ENCODE results near the gene ADTRP.
"Not testable (repeated sequence)": the region's sequence is repeated elsewhere in the genome, so short reads cannot be mapped to it uniquely, and the experiment has no call there.

Gene ADTRP

DNA sequence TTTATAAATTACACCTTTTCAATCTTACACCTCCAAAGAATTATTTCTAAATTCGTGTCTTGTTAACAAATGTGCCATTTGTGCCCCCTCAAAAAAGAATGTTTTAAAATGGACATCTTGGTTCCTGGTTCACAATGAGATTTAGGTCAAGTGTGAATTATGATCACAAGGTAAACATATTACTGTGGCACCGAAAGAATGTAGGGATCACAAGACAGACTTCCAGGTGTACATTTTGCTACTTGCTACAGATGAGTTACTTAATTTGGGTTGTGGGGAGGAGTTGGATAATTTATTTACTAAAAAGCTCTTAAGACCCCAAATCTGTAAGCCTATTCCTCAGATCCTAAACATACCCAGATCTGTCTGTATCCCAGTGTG, 25.0 kb upstream of the ADTRP start:
- DNase-seq (ENCODE audit: low read depth in 2 of 2), result no peak

DNA sequence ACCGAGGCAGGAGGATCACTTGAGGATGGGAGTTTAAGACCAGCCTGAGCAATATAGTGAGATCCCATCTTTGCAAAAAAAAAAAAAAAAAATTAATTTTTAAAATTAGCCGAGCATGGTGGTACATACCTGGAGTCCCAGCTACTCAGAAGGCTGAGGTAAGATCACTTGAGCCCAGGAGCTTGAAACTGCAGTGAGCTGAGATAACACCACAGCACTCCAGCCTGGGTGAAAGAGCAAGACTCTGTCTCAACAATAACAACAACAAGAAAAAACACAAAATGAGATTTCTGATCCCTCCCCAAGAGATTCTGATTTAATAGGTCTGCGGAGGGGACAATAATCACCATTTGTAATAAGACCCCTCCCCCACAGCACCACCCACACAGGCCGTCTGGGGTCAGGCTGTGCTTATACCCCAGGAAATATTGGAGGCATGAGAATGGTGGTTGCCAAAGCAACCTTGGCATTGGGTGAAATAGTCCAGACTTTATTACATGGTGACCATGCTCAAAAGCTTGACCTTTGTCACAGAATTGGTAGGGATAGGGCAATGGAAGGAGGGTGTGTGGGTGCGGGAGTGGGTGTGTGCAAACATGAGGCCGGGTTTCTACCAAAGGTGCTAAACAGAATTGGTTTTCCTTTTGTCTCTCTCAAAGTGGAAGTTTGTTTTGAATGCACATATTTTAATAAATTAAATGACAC, 24.4 kb upstream of the ADTRP start:
- no peak for DNase-seq (ENCODE audit: low read depth in 2 of 2)

DNA sequence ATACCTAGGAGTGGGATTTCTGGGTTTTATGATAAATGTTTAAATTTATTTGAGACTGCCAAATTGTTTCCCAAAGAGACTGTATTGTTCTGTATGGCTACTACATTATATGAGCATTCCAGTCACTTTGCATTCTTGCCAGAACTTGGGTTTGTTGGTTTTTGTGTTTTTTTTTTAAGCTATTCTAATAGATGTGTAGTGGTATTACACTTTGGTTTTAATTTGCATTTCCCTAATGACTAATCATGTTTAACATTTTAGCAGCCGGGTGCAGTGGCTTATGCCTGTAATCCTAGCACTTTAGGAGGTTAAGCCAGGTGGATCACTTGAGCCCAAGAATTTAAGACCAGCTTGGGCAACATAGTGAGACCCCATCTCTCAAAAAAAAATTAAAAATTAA, 21.9 kb upstream of the ADTRP start:
- not testable (repeated sequence) for DNase-seq (ENCODE audit: low read depth in 2 of 2)

DNA sequence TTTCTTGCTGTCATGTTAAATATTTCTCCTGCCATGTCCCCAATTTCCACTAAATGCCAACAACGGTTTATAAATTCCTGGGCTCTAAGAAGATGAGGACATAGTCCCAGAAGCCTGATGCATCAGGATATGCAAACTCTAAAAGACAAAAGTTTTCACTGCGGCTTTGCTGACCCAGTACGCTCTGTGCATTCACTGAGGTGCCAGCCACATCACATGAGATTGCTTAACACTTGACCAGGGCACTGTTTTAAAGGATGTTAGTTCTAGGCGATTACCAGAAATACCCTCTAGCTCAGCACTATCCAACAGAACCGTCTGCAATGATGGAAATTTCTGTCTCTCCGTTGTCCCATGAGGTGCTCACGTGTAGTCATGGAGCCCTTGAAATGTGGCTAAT, 19.9 kb upstream of the ADTRP start:
- no peak for DNase-seq (ENCODE audit: low read depth in 2 of 2)

DNA sequence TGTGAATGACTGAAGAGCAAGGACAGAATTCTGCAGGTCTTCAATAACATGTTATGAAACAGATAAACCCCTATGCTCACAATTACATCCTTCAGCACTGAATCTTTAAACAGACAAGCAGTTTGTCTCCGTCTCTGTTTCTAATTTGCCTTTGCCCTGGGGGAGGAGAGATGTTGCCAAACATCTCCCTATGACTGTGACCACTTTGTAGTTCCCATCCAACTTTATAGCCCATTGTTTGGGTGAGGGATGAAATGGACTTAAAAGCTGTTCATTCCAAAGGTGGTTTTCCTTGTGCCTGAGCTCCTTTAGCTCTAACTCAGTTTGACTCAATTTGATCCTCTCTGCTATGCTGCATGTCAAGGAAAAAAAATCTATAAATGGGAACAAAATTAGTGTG, 19.5 kb upstream of the ADTRP start:
- no peak for DNase-seq (ENCODE audit: low read depth in 2 of 2)

DNA sequence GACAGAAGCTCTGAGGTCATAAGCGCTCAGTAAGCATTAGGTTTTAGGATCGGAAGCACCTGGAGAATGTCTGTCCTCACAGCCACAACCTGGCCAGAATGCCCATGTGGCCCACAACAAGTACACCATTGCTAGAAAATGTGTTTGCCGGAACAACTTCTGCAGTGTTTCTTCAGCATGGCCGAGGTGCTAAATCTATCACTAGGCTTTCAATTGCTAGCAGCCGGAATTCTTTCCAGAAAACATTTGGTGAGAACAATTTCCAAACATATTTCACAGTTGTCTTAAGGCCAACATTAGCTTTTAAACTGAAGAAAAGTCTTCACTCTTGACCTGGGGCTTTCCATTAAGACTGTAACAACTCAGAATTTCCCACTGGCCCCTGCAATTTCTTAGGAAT, 18.2 kb upstream of the ADTRP start:
- DNase-seq (ENCODE audit: low read depth in 2 of 2), result no peak

DNA sequence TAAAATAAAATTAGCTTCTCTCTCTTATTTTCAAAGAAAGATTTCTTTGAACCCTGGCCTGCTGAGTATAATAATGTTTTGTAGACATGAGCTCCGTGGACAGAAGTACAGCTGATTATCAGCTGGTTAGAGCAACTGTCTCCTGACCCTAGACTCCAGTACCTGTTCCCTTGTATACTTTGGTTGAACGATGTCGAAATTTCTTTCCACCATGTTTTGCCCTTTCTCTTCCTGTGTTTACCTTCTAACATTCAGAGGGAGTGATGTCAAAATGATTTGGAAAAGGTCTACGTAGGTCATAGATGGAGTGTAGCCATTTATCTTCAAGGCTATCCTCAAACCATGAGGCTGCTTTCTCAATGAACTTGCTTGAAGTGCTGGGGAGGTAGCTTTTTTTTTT, 16.8 kb upstream of the ADTRP start:
- DNase-seq (ENCODE audit: low read depth in 2 of 2), result no peak

DNA sequence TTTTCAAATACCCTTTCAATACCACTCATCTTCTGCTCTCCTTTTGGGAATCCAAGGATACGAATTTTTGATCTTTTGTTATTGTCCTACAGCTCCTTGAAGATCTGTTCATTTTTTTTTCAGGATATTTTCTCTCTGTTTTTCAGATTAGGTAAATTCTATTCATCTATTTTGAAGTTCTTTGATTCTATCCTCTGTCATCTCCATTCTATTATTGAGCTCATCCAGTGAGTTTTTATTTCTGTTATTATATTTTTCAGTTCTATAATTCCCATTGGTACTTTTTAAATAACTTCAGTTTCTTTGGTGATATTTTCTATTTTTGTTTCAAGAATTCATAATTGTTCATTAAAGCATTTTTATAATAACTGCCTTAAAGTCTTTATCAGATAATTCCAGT, 14.7 kb upstream of the ADTRP start:
- DNase-seq (ENCODE audit: low read depth in 2 of 2), result no peak

DNA sequence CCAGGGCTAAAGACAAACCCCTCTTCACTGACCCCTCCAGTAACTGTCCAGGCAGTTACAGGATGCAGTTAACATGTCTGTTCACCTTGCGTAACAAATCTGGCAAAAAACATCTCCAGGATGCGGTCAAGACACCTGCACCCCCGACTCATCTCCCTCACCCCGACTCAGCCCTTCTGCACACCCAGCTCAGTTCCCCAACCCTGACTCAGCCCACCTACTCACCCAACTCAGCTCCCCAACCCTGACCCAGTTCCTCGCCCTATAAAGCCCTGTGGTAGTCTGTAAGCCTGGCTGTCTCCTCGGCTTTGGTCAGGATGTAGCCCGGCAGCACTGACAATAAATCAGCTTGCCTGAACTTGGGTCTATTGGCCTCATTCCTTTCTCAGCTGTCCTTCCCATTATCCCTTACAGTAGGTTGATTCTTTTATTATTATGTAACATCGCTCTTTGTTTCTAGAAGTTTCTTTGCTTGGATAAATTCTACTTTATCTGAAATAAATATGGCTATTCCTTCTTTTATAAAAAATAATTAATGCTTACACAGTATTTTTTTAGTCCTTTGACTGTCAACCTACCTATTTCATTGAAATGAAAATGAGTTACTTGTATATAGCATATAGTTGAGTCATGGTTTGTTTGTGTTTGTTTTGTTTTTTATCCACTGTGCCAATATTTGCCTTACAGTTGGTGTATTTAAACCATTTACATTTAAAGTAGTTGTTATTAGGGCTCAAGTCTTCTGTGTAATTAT, 12.9 kb upstream of the ADTRP start:
- no peak for DNase-seq (ENCODE audit: low read depth in 2 of 2)

DNA sequence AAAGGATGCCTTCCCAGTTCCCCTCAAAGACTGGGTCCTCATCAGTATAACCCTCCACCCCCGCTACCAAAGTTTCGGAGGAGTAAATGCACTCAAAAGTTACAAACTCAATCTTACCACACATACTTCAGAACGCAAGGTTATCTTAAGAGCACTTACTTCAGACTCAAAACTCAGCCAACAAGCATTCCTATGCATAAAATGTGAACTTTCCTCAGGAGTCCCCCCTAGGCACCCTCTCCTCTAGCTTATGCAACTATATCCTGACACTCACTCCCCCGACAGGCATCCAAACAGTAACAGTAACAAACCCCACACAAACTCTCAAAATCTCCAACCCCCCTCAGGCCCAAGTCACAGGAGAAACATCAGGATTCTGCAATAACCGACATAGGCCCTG, 11.1 kb upstream of the ADTRP start:
- no peak for DNase-seq (ENCODE audit: low read depth in 2 of 2)

DNA sequence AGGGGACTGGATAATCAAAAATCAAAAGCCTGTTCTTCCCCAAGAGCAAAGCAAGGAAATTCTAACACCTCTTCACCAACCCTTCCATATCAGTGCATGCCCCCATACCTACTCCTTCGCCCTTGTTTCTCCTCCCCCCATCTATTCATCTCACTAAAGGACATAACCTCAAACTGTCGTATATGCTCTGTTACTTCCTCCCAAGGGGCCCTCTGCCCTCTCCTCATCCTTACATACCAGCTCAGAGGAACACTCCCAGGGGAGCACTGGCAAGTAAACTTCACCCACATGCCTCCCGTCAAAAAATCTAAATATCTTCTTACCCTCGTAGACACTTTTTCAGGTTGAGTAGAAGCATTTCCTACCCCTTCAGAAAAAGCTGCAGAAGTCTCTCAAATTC, 9.4 kb upstream of the ADTRP start:
- no peak for DNase-seq (ENCODE audit: low read depth in 2 of 2)

DNA sequence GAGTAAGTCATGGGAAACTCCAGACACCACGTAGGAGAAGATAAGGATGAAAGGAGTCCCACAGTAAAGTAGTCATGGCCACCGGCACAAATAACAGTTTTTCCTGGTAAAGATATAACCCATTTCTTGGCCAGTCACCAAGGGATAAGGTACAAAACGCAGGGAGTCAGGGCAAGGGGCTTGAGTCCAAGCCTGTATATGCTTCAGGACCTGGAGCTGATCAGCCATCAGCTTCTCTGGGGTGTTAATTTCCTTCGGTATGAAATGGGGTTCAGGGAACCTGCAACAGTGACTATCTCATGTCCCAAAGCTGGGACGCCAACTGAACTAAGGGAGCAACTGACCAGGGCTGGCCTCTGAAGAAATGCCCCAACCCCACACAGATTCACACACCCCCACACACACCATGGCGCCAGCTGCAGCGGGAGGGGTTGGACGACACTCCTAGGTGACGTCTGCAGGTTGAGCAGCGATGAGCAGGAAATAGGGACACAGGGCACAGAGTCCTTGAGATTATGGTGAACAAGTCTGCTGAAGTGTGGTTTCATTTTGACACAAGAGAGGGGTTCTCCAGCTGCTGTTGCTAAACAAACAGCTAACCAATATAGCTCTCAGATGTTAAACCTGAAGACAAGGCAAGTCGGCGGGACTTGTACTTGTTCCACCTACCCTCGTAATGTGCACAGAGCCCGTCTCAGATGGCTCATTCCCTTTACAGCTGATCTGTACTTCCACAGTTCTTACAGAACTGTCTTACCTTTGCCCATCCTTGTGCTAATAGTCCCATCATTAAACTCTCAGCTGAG, 7.4 kb upstream of the ADTRP start:
- no peak for DNase-seq (ENCODE audit: low read depth in 2 of 2)

DNA sequence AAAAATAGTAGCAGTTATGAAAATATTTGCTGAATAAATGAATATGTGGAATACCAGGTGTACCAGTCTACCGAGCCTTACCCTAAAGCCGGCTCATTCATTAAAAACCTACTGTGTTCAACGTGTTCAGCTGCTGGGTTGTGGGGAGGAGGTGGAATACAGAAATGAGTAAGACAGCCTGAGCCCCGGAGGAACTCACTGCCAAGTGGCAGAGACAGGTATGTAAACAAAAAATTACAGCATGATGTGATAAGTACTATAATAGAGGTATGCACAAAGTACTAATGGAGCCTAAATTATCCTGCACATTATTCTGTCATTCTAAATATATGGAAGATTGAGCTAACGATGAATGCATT, 6.8 kb upstream of the ADTRP start:
- DNase-seq (ENCODE audit: low read depth in 2 of 2), result no peak

DNA sequence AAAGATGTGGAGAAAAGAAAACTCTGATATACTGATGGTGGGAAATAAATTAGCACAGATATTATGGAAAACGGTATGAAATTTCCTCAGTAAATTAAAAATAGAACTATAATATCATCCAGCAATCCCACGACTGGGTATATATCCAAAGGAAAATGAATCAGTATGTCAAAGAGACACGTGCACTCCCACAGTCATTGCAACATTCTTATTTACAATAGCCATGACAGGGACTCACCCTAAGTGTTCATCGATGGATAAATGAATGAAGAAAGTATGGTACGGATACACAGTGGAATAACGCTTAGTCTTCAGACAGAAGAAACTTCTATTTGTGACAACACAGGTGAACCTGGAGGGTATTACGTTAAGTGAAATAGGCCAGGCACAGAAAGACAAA, 5.7 kb upstream of the ADTRP start:
- no peak for DNase-seq (ENCODE audit: low read depth in 2 of 2)

DNA sequence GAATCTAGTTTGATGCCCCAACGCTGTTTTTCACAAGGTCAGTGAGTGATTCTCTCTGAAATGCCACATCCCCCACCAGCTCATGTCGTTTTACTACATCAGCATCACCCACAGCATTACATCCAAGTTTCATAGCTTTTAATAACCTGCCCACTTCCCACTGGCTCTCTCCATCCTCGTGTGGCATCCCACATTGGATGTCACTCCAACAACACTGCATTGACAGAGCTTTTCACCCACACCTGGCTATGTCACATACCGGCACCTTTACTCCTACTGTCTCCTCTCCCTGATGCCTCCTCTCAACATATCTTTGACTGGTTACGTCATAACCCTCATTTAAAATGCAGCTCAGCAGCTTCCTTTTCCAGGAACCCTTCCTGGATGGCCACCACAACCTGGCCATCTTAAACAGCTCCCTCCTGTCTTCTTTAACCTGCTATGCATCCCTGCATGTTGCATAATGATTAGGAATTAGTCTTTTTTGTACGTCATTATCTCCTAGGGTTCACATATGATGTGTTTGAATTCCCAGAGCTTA, 5.0 kb upstream of the ADTRP start:
- no peak for DNase-seq (ENCODE audit: low read depth in 2 of 2)

DNA sequence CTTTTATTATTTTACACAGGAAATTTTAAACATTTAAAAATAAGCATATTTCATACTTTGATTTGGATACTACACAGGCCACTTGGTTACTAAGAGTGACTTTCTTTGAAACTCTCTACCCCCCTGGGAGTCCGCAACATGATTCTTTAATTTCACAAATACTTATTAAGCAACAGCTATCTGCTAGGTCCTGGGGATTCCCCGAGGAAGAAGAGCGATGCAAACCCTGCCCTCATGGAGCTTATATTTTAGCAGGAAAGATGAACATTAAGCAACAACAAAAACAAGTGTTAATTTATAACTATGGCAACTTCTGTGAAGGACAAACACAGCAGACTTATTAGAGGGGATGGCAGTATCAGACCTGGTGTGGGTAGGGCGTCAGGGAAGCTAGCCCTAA, 3.9 kb upstream of the ADTRP start:
- no peak for DNase-seq (ENCODE audit: low read depth in 2 of 2)

DNA sequence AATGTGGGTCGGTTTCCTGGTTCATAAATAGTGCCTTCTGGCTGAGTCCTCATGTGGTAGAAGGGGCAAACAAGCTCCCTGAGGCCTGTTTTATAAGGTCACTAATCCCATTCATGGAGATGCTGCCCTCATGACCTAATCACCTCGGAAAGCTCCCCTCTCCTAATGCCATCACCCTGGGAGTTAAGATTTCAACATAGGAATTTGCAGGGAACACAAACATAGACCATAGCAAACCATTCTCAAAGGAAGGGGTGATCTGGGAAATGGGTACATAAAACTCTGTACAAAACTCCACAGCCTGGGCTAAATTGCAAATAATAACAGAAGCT, 1.5 kb upstream of the ADTRP start:
- no peak for DNase-seq (ENCODE audit: low read depth in 2 of 2)

DNA sequence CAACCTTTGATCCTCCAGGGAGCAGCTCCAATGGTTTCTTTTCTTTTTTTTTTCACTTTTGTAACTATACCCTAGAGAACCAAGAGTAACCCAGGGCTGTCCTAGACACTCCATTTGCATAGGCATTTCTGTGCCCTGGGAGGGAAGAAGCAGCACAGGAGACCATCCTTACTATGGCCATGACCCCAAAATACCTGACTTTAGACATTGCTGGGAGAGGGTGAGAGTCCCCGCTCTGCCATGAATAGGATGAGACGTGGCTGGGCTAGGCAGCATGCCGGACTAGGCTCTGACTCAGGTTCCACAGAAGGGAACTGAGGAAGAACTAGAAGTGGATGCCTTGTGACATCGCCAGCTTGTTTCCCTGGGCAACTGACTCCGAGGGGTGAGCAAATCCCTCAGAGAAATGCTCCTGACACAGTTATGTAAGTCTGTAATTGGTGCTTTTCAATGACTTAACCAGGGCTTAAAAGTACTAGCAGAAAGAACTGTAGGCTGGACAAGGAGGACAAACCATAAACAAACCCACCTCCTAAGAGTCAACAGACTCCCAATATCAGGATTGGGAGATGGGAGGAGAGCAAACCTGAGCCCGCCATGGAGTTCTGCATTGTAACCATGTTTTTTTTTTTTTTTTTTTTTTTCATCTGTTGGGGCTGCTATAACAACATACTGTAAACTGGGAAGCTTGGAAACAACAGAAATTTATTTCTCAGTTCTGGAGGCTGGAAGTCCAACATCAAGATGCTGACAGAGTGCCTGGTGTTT, 910 bp upstream of the ADTRP start:
- DNase-seq (ENCODE audit: low read depth in 2 of 2), result no peak

DNA sequence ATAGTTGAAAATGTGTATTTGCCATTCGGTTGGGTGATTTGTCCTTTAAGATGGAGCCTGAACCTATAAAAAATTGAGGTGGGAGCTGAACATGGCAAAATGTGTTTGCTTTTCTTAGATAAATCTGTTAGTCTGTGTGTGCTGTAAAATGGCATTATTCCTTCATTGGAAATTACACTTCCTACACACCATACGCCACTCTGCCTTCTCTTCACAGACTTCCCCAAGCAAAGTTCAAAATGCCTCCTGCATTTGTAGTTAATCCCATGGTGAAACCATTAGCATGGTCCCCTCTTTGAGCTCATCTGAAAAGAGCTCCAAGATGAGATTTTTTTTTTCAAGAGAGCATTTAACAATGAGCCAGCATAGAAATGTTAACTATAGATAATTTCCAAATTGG, 567 bp downstream of the ADTRP start:
- no peak for DNase-seq (ENCODE audit: low read depth in 2 of 2)

DNA sequence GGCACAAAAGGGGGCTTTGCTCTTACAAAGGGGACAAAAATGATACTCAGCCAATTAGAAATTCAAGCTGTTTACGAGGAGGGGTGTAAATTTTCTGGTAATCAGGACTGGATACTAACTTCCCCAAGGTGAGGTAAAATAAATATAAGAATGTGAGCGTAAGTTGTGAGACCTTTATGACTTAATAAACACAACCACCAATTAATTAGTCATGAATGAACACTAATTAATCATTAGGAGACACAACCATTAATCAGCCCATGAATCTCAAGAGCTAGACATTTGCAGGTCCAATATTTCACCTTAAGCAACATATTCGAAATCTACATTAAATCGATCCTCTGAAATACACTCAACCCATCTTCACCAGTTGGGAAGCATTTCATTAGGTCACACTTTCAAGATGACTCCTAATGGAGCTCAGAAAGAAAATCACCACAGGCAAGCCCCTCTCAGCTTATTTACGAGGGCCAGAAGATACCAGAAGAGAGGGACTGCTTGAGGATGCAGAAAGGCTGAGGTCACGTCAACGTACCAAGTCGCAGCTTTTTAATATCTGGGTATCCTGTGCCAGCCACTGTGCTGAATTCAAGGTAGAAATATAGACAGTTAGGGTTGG, 2.7 kb downstream of the ADTRP start:
- DNase-seq (ENCODE audit: low read depth in 2 of 2), result no peak

DNA sequence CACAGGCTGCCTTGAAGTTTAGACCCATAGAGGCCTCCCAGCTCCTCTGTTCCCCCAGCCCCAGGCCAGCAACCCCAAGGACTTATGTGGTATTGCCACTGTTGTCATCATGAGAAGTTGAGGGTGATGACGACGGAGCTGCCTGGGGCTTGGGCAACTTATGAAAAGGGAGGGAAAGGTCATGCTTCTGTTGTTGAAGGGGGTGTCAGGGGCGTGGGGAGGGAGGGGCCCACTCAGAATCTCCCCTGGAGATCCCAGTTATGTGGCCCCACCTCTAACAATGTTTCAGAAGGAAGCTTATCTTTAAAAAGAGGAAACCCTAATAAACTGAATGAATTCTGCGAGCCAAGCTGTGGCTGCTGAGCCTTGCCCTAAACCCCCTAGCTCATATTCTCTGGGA, 4.2 kb downstream of the ADTRP start:
- no peak for DNase-seq (ENCODE audit: low read depth in 2 of 2)

DNA sequence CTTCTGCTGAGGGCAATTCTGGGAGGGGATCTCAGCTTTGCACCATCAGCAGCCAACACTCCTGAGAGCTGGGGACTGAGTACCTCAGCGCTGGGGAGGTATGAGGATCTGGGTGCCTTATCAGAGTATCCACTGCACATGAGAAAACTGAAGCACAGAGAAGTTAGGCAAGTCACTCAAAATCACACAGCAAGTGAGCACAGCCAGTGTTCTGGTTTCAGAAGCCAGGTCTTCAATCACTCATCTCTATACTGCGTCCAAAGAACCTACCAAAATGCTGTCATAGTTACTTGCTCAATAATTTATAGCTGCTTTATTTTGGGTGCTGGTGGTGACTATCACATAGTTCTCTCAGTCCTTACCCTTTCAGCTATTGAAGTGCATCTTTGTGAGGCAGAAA, 5.0 kb downstream of the ADTRP start:
- no peak for DNase-seq (ENCODE audit: low read depth in 2 of 2)

Data from stimulated activated CD8-positive, alpha-beta memory T cell treated with anti-CD3 and anti-CD28 coated beads, Interleukin-7, amount 100 ng/mL, for 4 hours (primary cell).